SU-DHL-6 (cell line): Measurements from ENCODE around the gene GORASP1.

ENCODE experiments used
- EZH2phosphoT487 ChIP-seq: fragments of 200-600 bp; sonication (generic), shearing (Covaris generic); conservative IDR thresholded peaks from 2 replicates; pipeline ENCODE4 v1.6.1; 2018; ENCODE audit warnings: mild to moderate bottlenecking, antibody characterized with exemption, low read length, moderate library complexity, mixed read lengths
- TF ChIP-seq, protein P1 (sequence below): fragments of 200-600 bp; sonication (generic); IDR thresholded peaks from one replicate; pipeline ENCODE4 v1.5.1; 2017; ENCODE audit warnings: antibody characterized with exemption, mild to moderate bottlenecking, low read length, moderate library complexity; ENCODE audit not compliant: insufficient read depth, poor library complexity, severe bottlenecking

DNA sequence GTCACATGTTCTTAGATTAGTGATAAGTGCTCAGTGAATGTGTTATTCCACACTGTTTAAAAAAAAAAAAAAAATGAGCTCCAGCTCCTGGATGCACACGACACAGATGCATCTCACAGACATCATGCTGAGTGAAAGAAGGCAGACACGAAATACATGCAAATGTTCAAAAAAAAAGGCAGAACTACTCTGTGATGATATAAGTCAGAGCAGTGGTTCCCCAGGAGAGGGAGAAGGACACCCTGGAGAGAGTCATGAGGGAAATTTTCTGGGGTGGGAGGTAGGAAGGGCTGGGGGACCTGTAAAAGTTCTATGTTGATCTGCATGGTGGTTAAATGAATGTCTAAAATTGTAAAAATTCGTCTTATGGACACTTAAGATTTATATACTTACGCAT is 41.6 kb upstream of the GORASP1 start:
- TF ChIP-seq, protein P1, sequence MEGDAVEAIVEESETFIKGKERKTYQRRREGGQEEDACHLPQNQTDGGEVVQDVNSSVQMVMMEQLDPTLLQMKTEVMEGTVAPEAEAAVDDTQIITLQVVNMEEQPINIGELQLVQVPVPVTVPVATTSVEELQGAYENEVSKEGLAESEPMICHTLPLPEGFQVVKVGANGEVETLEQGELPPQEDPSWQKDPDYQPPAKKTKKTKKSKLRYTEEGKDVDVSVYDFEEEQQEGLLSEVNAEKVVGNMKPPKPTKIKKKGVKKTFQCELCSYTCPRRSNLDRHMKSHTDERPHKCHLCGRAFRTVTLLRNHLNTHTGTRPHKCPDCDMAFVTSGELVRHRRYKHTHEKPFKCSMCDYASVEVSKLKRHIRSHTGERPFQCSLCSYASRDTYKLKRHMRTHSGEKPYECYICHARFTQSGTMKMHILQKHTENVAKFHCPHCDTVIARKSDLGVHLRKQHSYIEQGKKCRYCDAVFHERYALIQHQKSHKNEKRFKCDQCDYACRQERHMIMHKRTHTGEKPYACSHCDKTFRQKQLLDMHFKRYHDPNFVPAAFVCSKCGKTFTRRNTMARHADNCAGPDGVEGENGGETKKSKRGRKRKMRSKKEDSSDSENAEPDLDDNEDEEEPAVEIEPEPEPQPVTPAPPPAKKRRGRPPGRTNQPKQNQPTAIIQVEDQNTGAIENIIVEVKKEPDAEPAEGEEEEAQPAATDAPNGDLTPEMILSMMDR = no peak
- TF ChIP-seq EZH2phosphoT487 = no peak
